A549 (cell line): ENCODE measurements around the gene CHD8. TPM values are rescaled to one million over a fixed set of nuclear protein-coding genes. Genes with fewer than 3 reads are reported as not detected.

Experiments
- ATAC-seq, 2 experiments: fragments of 200-7000 bp in 1 of 2; fragments of >200 bp in 1 of 2; cut with Nextera tagmentation in 1 of 2; cut with Tn5 transposase in 1 of 2; 3 replicates each; pipeline versions ENCODE4 v1.8.0 to v1.9.1; 2018 to 2020; ENCODE audit warnings: mild to moderate bottlenecking in 1 of 2, moderate library complexity in 1 of 2
- CTCF ChIA-PET: fragments of 300-600 bp; sonication (Branson Sonifier 250); formaldehyde crosslinking; extraction: SDS; loops from one replicate; lab custom pipeline; 2021; ENCODE audit warnings: antibody characterized with exemption, inconsistent platforms; lab: Yijun Ruan, JAX
- POLR2A ChIA-PET: fragments of 350-600 bp; formaldehyde crosslinking; extraction: SDS; loops from one replicate; lab custom pipeline; 2021; ENCODE audit warnings: antibody characterized with exemption, inconsistent platforms; lab: Yijun Ruan, JAX
- DNase-seq, 2 experiments: peaks; one replicate each; pipeline versions ENCODE4 v3.0.0 to v3.0.0-alpha.2; 2011 to 2016; ENCODE audit warnings: low read depth in 1 of 2, low spot score in 1 of 2
- FAIRE-seq: peaks from 2 replicates; lab custom pipeline; 2011; peaks lifted over from hg19 to GRCh38; lab: Jason Lieb, UNC
- H3K27ac ChIP-seq, 2 experiments: fragments of >200 bp; sonication (Bioruptor Twin); formaldehyde crosslinking; 3 replicates each; pipeline ENCODE4 v1.5.1; 2016 to 2017
- H3K4me1 ChIP-seq: fragments of >200 bp; sonication (Bioruptor Twin); formaldehyde crosslinking; 3 replicates; pipeline ENCODE4 v1.6.1; 2016
- H3K4me2 ChIP-seq: fragments of >200 bp; sonication (Bioruptor Twin); formaldehyde crosslinking; 3 replicates; pipeline ENCODE4 v1.6.1; 2016
- H3K4me3 ChIP-seq: fragments of >200 bp; sonication (Bioruptor Twin); formaldehyde crosslinking; 3 replicates; pipeline ENCODE4 v1.5.1; 2016
- H3K9me3 ChIP-seq: fragments of >200 bp; sonication (Bioruptor Twin); formaldehyde crosslinking; 3 replicates; pipeline ENCODE4 v1.6.1; 2016
- CBX8 ChIP-seq: fragments of 200-600 bp; sonication (generic); IDR thresholded peaks from 2 replicates; pipeline ENCODE4 v1.6.1; 2016
- CEBPB ChIP-seq, 2 experiments: fragments of >200 bp in 1 of 2; sonication (Bioruptor Twin) in 1 of 2; formaldehyde crosslinking in 1 of 2; IDR thresholded peaks; 2 replicates each; pipeline ENCODE4 v1.6.1; 2012 to 2016
- EHMT2 ChIP-seq: fragments of 200-600 bp; sonication (generic); IDR thresholded peaks from 2 replicates; pipeline ENCODE4 v1.6.1; 2016; ENCODE audit warnings: antibody characterized with exemption, low read depth, mild to moderate bottlenecking, moderate library complexity
- EP300 ChIP-seq, 2 experiments: fragments of >200 bp; sonication (Bioruptor Twin); formaldehyde crosslinking; IDR thresholded peaks; 2 replicates in 1 of 2; 3 replicates in 1 of 2; pipeline ENCODE4 v1.6.1; 2016 to 2017
- FOSL2 ChIP-seq, 2 experiments: fragments of 450-650 bp in 1 of 2; fragments of >200 bp in 1 of 2; sonication (Bioruptor Twin) in 1 of 2; formaldehyde crosslinking; IDR thresholded peaks; 2 replicates each; pipeline versions ENCODE4 v1.5.0 to v1.6.1; 2016 to 2020; ENCODE audit warnings: mild to moderate bottlenecking in 1 of 2, moderate library complexity in 1 of 2
- GATA3 ChIP-seq: IDR thresholded peaks from 2 replicates; pipeline ENCODE4 v1.6.1; 2012; ENCODE audit warnings: borderline replicate concordance
- HOXB5 ChIP-seq: fragments of 250-450 bp; sonication (Bioruptor Pico); IDR thresholded peaks from 2 replicates; pipeline ENCODE4 v1.5.0; 2020; ENCODE audit warnings: mild to moderate bottlenecking, moderate library complexity
- JUN ChIP-seq, 2 experiments: fragments of >200 bp; sonication (Bioruptor Twin); formaldehyde crosslinking; IDR thresholded peaks; 2 replicates in 1 of 2; 3 replicates in 1 of 2; pipeline ENCODE4 v1.6.1; 2016 to 2017
- KDM5A ChIP-seq: fragments of 200-600 bp; sonication (generic); IDR thresholded peaks from 2 replicates; pipeline ENCODE4 v1.6.1; 2016; ENCODE audit warnings: antibody characterized with exemption, mild to moderate bottlenecking
- MAZ ChIP-seq: fragments of 150-350 bp; IDR thresholded peaks from 2 replicates; pipeline ENCODE4 v1.6.1; 2014; ENCODE audit warnings: antibody characterized with exemption, low read depth, low read length, borderline replicate concordance
- MYC ChIP-seq: IDR thresholded peaks from 2 replicates; pipeline ENCODE4 v1.6.1; 2012; ENCODE audit warnings: mild to moderate bottlenecking, inconsistent platforms, low read length, improper control_type of control experiment, borderline replicate concordance
- PHF8 ChIP-seq: fragments of 200-600 bp; sonication (generic); IDR thresholded peaks from 2 replicates; pipeline ENCODE4 v1.6.1; 2016; ENCODE audit warnings: low read depth, mild to moderate bottlenecking, antibody characterized with exemption, moderate library complexity, borderline replicate concordance
- POLR2A ChIP-seq: IDR thresholded peaks from 2 replicates; pipeline ENCODE4 v1.6.1; 2012; ENCODE audit warnings: mild to moderate bottlenecking, low read length
- POLR2AphosphoS2 ChIP-seq: conservative IDR thresholded peaks from 2 replicates; pipeline ENCODE4 v1.6.1; 2012; ENCODE audit warnings: low read length, improper control_type of control experiment, inconsistent platforms
- RAD21 ChIP-seq, 2 experiments: fragments of >200 bp in 1 of 2; sonication (Bioruptor Twin) in 1 of 2; formaldehyde crosslinking in 1 of 2; IDR thresholded peaks in 1 of 2; conservative IDR thresholded peaks in 1 of 2; 2 replicates in 1 of 2; 3 replicates in 1 of 2; pipeline ENCODE4 v1.6.1; 2012 to 2018; ENCODE audit warnings: inconsistent platforms in 1 of 2
- RARB ChIP-seq: fragments of 250-450 bp; sonication (Bioruptor Pico); IDR thresholded peaks from 2 replicates; pipeline ENCODE4 v1.8.0; 2021; ENCODE audit warnings: mild to moderate bottlenecking, moderate library complexity
- RFX5 ChIP-seq: fragments of 450-650 bp; IDR thresholded peaks from 2 replicates; pipeline ENCODE4 v1.7.1; 2014; ENCODE audit warnings: antibody characterized with exemption, mild to moderate bottlenecking, moderate library complexity
- SMC3 ChIP-seq: fragments of >200 bp; sonication (Bioruptor Twin); formaldehyde crosslinking; IDR thresholded peaks from 3 replicates; pipeline ENCODE4 v1.6.1; 2018; ENCODE audit warnings: inconsistent platforms
- TP53 ChIP-seq: fragments of 250-450 bp; sonication (Bioruptor Pico); IDR thresholded peaks from 2 replicates; pipeline ENCODE4 v1.5.0; 2021; ENCODE audit warnings: mild to moderate bottlenecking, moderate library complexity
- WGBS: methylation state at CpG from one replicate; pipeline ENCODE4 v1.1.6; 2017; ENCODE audit errors: missing lambda C conversion rate; 5-methylcytosine and 5-hydroxymethylcytosine counted together
- polyA plus RNA-seq, 4 experiments: library from polyadenylated mRNA; depleted of rRNA in 3 of 4; stranded (reverse); fragments of >200 nt; fragmentation: RNase III in 1 of 4; extraction: RNeasy Plus Mini Kit Qiagen cat#74134 plus additional on column Dnase treatment in 1 of 4; gene quantifications; 2 replicates in 3 of 4; 3 replicates in 1 of 4; pipeline ENCODE4 v1.2.3, GENCODE V29; 2011 to 2017
- TF ChIP-seq, protein P1 (sequence below): IDR thresholded peaks from 2 replicates; pipeline ENCODE4 v1.6.1; 2012; ENCODE audit warnings: low read depth, borderline replicate concordance
- TF ChIP-seq, protein P2 (sequence below): IDR thresholded peaks from 2 replicates; pipeline ENCODE4 v1.6.1; 2012
- TF ChIP-seq, protein P3 (sequence below): fragments of >200 bp; sonication (Bioruptor Twin); formaldehyde crosslinking; IDR thresholded peaks from 2 replicates; pipeline ENCODE4 v1.6.1; 2016
- TF ChIP-seq, protein P4 (sequence below): fragments of >200 bp; sonication (Bioruptor Twin); formaldehyde crosslinking; IDR thresholded peaks from 3 replicates; pipeline ENCODE4 v1.5.1; 2016
- TF ChIP-seq, protein P5 (sequence below): fragments of >200 bp; sonication (Bioruptor Twin); formaldehyde crosslinking; IDR thresholded peaks from 3 replicates; pipeline ENCODE4 v1.6.1; 2016
- TF ChIP-seq, protein P6 (sequence below): IDR thresholded peaks from 2 replicates; pipeline ENCODE4 v1.6.1; 2012
- TF ChIP-seq, protein P7 (sequence below): fragments of 150-350 bp; IDR thresholded peaks from 2 replicates; pipeline ENCODE4 v1.6.1; 2014; ENCODE audit warnings: low read depth, mild to moderate bottlenecking, low read length

The CHD8 gene
- polyA plus RNA-seq, 2 of the 4 experiments (the other 2 are of a cell fraction) = 28.5 to 36.8 TPM

DNA sequence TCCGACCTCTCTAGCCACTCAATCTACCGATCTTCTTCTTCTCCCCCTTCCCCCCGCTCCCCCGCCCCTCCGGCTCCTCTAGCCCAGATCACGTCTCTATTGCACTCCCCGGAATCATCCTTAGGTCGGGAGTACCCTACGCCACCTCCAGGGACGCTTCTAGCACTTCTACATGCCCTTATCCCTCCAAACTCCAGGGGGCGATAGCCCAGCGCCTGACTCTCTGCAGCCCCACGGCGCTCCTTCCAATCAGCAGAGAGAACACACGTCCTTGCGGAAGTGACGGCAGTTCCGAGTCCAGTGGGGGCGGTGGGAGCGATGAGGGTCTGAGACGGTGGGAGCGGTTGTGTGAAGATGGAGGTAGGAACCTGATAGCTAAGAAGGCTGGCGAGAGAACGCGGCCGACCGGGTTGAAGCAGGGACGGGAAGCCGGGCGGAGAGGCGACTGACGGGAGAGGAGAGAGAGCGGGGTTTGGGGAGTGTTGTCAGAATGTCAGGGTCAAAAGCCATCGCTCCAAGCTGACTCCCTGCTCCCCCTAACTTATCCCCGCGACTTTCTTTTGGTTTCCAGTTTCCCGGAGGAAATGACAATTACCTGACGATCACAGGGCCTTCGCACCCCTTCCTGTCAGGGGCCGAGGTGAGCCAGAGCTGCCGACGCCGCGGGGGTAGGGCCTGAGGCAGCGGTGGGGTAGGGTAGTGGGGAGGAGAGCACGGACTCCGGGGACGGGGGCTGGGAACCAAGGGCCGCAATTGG, 21.2 kb upstream of the CHD8 start, which contains the start of the genes RAB2B and TOX4:
RAB2B (minus strand) TSS at position 35 of the 757 bp plus-strand sequence. CDS start 87 bp downstream, outside the sequence.
TOX4 (plus strand) TSS at position 271 of the 757 bp plus-strand sequence; CDS start at position 355, 84 bp downstream.
- no peaks in the 10 kb centered on the region for H3K9me3 ChIP-seq
- POLR2A ChIA-PET = interaction anchor here (0.6 to 2.0 kb wide), 8 partner anchors 21 to 1674 kb away, joined by 3 to 13 read pairs (median 4); partner anchors contain the start of genes CHD8, METTL3 and SALL2
- FAIRE-seq (peak; percentile 90), ATAC-seq (peak; percentile 97 to 100), DNase-seq (peak; percentile 91 to 99)
- peak within 1 kb of the TSS; percentile 78 for H3K4me3 ChIP-seq
- peaks cover 12% of the 10 kb centered on the region for H3K4me1 ChIP-seq
- 2% methylated on average over 34 of the region's 49 CpGs for WGBS
- H3K27ac ChIP-seq = peak within 1 kb of the TSS; percentile 72 to 91
- CTCF ChIA-PET = interaction anchor here (0.5 to 5.7 kb wide), 25 partner anchors 11 to 488 kb away, joined by 3 to 66 read pairs (median 3); partner anchors contain the start of genes CHD8 and METTL3
- H3K4me2 ChIP-seq = peak within 1 kb of the TSS; percentile 87
- TF ChIP-seq, protein P1, sequence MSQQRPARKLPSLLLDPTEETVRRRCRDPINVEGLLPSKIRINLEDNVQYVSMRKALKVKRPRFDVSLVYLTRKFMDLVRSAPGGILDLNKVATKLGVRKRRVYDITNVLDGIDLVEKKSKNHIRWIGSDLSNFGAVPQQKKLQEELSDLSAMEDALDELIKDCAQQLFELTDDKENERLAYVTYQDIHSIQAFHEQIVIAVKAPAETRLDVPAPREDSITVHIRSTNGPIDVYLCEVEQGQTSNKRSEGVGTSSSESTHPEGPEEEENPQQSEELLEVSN = no peak
- TF ChIP-seq CEBPB (IDR thresholded peaks at IDR 0.05) (no peak), PHF8 (peak; percentile 89; the same call in 1 of the 2 replicates), EP300 (IDR thresholded peaks at IDR 0.05) (peak in 1 of 2 experiments; percentile 16; a peak in 1 of 5 replicates), POLR2A (peak; percentile 65), RARB (CRISPR knock-in tag) (0 out of 2 replicates have a peak, but pooled peaks have one; percentile 24), MAZ (0 out of 2 replicates have a peak, but pooled peaks have one; percentile 43), POLR2AphosphoS2 (no peak), KDM5A (peak; percentile 53), TP53 (no peak), CBX8 (no peak), SMC3 (0 out of 3 replicates have a peak, but pooled peaks have one; percentile 17), EHMT2 (no peak), RFX5 (0 out of 2 replicates have a peak, but pooled peaks have one; percentile 21), FOSL2 (IDR thresholded peaks at IDR 0.05) (no peak), FOSL2 (CRISPR knock-in tag; IDR thresholded peaks at IDR 0.05) (no peak), MYC (no peak), JUN (IDR thresholded peaks at IDR 0.05) (peak; percentile 36 to 94; a peak in 3 of 5 replicates), GATA3 (peak; percentile 45; the same call in 1 of the 2 replicates), RAD21 (conservative IDR thresholded peaks at IDR 0.05 in 1 of 2, IDR thresholded peaks at IDR 0.05 in 1 of 2) (no peak), HOXB5 (CRISPR knock-in tag) (no peak)
- TF ChIP-seq, protein P2, sequence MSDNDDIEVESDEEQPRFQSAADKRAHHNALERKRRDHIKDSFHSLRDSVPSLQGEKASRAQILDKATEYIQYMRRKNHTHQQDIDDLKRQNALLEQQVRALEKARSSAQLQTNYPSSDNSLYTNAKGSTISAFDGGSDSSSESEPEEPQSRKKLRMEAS = peak; percentile 72
- TF ChIP-seq, protein P3, sequence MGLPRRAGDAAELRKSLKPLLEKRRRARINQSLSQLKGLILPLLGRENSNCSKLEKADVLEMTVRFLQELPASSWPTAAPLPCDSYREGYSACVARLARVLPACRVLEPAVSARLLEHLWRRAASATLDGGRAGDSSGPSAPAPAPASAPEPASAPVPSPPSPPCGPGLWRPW = no peak
- TF ChIP-seq, protein P4, sequence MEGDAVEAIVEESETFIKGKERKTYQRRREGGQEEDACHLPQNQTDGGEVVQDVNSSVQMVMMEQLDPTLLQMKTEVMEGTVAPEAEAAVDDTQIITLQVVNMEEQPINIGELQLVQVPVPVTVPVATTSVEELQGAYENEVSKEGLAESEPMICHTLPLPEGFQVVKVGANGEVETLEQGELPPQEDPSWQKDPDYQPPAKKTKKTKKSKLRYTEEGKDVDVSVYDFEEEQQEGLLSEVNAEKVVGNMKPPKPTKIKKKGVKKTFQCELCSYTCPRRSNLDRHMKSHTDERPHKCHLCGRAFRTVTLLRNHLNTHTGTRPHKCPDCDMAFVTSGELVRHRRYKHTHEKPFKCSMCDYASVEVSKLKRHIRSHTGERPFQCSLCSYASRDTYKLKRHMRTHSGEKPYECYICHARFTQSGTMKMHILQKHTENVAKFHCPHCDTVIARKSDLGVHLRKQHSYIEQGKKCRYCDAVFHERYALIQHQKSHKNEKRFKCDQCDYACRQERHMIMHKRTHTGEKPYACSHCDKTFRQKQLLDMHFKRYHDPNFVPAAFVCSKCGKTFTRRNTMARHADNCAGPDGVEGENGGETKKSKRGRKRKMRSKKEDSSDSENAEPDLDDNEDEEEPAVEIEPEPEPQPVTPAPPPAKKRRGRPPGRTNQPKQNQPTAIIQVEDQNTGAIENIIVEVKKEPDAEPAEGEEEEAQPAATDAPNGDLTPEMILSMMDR = peak; percentile 84
- TF ChIP-seq, protein P5, sequence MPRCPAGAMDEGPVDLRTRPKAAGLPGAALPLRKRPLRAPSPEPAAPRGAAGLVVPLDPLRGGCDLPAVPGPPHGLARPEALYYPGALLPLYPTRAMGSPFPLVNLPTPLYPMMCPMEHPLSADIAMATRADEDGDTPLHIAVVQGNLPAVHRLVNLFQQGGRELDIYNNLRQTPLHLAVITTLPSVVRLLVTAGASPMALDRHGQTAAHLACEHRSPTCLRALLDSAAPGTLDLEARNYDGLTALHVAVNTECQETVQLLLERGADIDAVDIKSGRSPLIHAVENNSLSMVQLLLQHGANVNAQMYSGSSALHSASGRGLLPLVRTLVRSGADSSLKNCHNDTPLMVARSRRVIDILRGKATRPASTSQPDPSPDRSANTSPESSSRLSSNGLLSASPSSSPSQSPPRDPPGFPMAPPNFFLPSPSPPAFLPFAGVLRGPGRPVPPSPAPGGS = peak; percentile 49; the same call in 1 of the 3 replicates
- TF ChIP-seq, protein P6, sequence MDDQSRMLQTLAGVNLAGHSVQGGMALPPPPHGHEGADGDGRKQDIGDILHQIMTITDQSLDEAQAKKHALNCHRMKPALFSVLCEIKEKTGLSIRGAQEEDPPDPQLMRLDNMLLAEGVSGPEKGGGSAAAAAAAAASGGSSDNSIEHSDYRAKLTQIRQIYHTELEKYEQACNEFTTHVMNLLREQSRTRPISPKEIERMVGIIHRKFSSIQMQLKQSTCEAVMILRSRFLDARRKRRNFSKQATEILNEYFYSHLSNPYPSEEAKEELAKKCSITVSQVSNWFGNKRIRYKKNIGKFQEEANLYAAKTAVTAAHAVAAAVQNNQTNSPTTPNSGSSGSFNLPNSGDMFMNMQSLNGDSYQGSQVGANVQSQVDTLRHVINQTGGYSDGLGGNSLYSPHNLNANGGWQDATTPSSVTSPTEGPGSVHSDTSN = no peak
- TF ChIP-seq, protein P7, sequence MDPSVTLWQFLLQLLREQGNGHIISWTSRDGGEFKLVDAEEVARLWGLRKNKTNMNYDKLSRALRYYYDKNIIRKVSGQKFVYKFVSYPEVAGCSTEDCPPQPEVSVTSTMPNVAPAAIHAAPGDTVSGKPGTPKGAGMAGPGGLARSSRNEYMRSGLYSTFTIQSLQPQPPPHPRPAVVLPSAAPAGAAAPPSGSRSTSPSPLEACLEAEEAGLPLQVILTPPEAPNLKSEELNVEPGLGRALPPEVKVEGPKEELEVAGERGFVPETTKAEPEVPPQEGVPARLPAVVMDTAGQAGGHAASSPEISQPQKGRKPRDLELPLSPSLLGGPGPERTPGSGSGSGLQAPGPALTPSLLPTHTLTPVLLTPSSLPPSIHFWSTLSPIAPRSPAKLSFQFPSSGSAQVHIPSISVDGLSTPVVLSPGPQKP = no peak
